ENCODE measurements around the gene GTF3C1. TPM values are rescaled to one million over a fixed set of nuclear protein-coding genes. Genes with fewer than 3 reads are reported as not detected.

The GTF3C1 gene
- total RNA-seq, 2 donors from 2014 or later = 39.8 to 47.7 TPM

DNA sequence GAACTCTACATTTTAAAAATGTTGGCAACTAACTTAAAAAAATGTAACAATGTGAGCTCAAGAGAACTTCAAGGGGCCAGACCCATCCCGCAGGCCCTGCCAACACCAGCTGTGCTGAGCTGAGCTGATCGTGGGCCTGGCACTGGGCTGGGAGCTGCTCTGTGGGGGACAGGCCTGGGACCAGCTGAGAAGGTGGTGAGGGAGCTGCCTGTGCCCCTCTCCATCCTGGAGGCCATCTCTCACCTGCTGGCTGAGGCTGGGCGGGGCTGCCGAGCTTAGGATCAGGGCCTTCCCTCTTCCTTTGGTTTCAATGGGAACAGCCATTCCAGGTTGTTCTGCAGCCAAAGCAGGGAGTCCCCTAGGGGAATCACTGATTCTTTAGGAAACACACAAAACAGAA lies 89.5 kb downstream of the GTF3C1 start:
- intact Hi-C loops (cut with DNase I) = loop anchor here in 1 of 2 donors (5.0 kb wide), 1 partner anchor 1963 kb away; no protein-coding TSS in a partner anchor
- peak; percentile 77 for DNase-seq (ENCODE audit: low spot score)

DNA sequence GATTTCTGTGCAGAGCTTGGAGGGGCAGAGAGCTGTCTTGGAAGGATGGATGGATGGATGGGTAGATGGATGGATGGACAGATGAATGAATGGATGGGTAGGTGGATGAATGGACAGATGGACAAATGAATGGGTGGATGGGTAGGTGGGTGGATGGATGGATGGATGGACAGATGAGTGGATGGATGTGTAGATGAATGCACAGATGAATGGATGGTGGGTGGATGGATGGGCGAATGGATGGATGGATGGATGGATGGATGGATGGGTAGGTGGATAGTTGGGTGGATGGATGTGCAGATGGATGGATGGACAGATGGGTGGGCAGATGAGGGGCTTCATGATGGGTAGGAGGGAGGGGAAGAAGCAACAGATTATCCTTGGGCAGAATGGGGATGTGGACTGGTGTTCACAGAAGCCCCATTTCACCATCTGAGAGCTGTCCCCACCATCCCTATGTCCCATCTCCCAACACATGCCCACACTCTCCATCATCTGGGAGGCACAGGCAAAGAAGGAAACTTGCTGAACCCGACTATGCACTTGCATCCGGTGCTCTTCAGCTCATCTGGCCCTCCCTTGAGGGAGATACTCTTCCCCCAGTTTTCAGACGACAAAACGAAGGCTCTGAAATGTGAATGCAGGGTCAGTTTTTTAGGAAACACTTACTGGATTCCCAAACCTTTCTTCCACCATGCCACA lies 90.6 kb downstream of the GTF3C1 start:
- DNase-seq (ENCODE audit: low spot score) = peak; percentile 10
- intact Hi-C loops (cut with DNase I) = loop anchor here (10.0 kb wide), 4 partner anchors 224 to 304 kb away; no protein-coding TSS in a partner anchor

DNA sequence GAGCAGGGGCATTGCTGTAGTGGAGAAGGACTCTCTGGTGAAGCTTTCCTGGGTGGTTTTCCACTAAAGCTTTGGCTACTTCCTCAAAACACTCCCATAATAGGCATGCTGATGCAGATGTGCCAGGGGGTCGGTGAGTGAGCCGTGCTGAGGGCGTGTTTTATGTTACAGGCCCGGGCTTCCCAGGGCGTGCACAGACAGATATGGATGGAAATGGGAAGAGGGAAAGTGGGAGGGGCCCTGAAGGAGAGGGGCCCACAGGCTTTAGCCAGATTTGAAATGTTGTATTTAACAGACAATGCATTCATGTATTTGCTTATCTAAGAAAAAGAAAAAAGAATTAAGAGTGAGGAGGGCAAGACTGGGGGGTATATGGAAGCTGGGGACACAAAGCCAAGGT lies 91.5 kb downstream of the GTF3C1 start:
- DNase-seq (ENCODE audit: low spot score) = peak; percentile 47
- intact Hi-C loops (cut with DNase I) = loop anchor here (10.0 kb wide), 4 partner anchors 223 to 303 kb away; no protein-coding TSS in a partner anchor

DNA sequence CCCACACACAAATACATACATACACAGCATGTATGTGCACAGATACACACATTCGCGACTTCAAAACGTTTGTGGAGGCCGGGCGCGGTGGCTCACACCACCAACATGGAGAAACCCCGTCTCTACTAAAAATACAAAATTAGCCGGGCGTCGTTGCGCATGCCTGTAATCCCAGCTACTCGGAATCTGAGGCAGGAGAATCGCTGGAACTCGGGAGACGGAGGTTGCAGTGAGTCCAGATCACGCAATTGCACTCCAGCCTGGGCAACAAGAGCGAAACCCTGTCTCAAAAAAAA lies 92.2 kb downstream of the GTF3C1 start:
- peak; percentile 45 for DNase-seq (ENCODE audit: low spot score)
- intact Hi-C loops (cut with DNase I) = loop anchor here (2.0 to 10.0 kb wide), 5 partner anchors 75 to 303 kb away; no protein-coding TSS in a partner anchor

DNA sequence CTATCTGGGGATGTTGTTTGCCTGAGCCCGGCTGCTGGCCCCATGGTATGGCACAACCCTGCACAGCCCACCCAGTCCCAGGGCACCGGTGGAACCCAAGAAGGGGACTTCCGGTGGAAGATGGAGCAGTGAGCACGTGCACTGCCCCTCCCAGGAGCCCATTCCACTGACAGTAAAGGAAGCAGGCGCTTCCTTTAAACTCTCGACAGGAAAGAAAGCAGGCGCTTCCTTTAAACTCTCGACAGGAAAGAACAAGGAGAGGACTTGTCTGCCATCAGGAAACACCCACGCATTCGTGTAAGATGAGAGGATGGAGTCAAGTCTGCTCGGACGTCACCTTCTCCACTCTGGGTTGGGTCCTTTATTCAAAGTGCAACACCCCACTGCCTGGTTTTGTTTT lies 94.0 kb downstream of the GTF3C1 start:
- intact Hi-C loops (cut with DNase I) = loop anchor here (2.0 to 10.0 kb wide), 5 partner anchors 73 to 301 kb away; no protein-coding TSS in a partner anchor
- DNase-seq (ENCODE audit: low spot score) = peak; percentile 78

DNA sequence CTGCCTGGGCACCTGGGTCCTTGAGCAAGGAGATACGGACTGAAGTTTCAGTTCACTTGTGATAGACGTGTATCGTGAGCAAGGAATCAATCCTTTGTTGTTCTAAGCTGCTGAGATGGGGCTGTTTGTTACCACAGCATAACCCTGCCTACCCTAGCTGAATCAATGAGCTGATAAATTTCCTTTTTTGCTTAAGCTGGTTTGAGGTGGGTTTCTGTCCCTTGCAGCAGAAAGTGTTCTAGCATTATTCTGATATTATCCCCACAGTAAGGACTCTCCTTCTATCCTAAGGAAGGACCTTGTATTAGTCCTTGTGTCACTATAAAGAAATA lies 96.3 kb downstream of the GTF3C1 start:
- no peak for DNase-seq (ENCODE audit: low spot score)
- intact Hi-C loops (cut with DNase I) = loop anchor here (10.0 kb wide), 4 partner anchors 219 to 299 kb away; no protein-coding TSS in a partner anchor

DNA sequence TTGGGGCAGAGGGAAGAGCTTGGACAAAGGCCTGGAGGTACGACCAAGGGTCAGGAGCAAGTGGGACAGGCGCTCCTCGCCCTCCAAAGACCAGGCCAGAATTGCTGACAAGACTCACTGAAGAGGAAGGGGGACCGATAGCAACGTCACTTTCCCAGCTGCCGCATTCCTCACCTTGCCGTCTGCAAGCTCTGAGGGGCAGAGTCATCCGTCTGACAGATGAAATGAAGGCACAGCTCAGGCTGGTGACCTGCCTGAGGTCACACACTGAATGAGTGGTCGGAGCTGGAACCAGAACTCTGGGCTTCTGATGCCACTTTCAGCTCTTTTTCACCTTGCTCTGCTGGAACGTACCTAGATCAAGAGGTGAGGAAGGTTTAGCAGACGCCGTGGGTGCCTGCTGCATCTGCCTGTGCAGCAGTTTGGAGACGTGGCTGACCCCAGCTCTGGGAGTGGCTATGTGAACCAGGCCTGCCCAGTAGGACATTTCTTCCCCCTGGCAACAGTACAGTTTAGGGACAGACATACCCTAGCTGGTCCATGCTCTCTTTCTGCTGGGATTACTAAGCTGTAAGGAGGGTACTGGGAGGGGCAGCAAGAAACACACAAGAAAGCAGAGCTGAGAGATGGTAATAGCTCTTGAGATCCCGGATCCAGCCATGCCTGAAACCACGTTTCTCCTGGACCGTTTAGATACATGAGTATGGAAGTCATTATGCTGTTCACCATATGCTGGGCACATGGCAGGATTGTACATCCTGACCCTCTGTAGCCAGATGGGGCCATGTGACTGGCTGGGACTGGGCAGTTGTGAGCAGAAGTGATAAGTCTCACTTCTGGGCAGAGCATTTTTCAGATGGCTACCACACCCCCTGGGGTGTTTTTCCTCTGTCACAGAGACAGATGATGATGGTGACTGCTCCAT lies 96.9 kb downstream of the GTF3C1 start:
- DNase-seq (ENCODE audit: low spot score) = no peak
- intact Hi-C loops (cut with DNase I) = loop anchor here (10.0 kb wide), 4 partner anchors 218 to 298 kb away; no protein-coding TSS in a partner anchor

DNA sequence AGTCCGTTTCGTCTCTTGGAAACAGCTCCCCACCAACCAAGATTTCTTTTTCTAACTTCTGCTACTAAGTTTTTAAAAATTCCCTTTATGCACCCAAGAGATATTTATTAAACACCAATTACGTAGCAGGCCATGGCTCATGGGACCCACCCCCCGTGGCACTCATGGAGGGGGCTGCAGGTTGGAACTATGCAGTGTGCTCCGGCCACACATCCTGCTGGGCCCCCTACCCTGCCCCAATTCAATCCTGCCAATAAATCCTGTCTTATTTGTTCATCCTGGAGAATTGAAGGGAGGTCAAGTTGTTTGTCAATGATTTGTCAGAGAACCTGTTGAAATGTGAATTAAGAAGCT lies 99.5 kb downstream of the GTF3C1 start:
- intact Hi-C loops (cut with DNase I) = loop anchor here (10.0 kb wide), 4 partner anchors 215 to 295 kb away; no protein-coding TSS in a partner anchor
- DNase-seq (ENCODE audit: low spot score) = no peak

DNA sequence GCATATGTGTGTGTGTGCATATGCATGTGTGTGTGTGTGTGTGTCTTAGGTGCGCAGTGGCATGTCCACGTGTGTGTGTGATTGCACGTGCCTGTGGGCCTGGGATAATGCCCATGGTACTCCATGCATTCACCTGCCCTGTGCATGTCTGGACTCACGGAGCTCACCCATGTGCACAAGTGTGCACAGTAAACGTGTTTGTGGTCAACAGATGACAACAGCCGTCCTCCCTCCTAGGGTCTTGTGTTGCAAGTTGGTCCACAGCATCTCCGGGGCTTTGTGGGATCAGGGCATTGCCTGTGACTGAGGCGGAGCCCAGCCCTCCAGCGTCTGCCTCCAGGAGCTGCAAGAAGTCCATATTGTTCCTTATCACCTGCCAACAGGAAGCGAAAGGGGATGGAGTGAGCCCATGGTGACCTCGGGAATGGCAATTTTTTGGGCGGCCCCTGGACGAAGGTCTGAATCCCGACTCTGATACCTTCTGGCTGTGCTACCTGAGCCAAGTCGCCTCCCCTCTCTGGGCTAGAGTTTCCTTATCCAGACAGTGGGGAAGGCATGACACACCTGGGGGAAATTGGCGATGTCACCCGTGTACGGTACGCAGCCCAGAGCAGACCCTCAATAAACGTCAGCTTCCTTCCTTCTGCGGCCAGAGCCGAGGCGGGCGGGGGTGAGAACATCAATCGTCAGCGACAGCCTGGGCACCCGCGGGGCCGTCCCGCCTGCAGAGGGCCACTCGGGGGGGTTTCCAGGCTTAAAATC lies 100.1 kb downstream of the GTF3C1 start:
- intact Hi-C loops (cut with DNase I) = loop anchor here (10.0 kb wide), 4 partner anchors 215 to 295 kb away; no protein-coding TSS in a partner anchor
- DNase-seq (ENCODE audit: low spot score) = no peak

DNA sequence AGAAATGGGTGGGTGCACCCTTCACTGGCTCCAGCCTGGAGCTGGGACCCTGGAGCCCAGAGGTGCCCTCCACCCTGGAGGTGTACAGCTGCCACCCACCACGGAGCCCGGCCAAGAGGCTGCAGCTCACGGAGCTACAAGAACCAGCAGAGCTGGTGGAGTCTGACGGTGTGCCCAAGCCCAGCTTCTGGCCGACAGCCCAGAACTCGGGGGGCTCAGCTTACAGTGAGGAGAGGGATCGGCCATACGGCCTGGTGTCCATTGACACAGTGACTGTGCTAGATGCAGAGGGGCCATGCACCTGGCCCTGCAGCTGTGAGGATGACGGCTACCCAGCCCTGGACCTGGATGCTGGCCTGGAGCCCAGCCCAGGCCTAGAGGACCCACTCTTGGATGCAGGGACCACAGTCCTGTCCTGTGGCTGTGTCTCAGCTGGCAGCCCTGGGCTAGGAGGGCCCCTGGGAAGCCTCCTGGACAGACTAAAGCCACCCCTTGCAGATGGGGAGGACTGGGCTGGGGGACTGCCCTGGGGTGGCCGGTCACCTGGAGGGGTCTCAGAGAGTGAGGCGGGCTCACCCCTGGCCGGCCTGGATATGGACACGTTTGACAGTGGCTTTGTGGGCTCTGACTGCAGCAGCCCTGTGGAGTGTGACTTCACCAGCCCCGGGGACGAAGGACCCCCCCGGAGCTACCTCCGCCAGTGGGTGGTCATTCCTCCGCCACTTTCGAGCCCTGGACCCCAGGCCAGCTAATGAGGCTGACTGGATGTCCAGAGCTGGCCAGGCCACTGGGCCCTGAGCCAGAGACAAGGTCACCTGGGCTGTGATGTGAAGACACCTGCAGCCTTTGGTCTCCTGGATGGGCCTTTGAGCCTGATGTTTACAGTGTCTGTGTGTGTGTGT lies 100.9 kb downstream of the GTF3C1 start:
- intact Hi-C loops (cut with DNase I) = no loop called here
- no peak for DNase-seq (ENCODE audit: low spot score)

DNA sequence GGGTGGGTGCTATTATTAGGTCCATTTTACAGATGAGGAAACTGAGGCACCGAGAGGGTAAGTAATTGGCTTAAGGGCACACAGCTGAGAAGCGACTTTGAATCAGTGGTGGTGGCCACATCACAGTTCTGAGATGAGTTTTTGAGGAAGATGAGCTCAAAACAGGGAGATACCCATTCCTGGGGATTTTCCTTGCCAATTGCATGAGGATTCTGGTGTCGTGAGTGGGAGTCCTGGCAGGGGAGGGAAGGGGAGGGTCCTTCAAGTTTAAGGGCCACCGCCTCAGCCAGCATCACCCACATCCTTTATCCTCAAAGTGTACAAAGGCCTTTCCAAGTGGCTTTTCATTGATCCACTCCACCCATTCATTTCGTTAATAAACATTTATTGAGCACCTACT lies 102.4 kb downstream of the GTF3C1 start:
- intact Hi-C loops (cut with DNase I) = no loop called here
- peak; percentile 16 for DNase-seq (ENCODE audit: low spot score)

DNA sequence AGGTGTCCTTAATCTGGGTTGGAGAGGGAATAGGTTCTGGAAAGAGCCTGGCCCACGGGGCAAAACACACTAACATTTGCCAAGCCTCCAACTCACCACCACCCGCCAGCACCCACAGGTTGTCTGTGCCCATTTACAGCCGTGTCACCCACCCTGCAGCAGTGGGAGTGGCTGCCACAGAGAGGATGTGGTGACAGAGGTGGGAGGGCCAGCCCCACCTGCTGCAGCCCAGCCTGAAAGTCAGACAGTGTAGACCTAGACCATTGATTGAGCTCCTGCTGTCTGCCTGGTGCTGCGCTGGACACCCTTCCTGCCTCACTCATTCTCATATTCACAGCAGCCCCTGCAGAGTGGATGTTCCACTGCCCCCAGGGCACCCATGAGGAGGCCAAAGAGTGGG lies 103.0 kb downstream of the GTF3C1 start:
- DNase-seq (ENCODE audit: low spot score) = peak; percentile 70
- intact Hi-C loops (cut with DNase I) = no loop called here

DNA sequence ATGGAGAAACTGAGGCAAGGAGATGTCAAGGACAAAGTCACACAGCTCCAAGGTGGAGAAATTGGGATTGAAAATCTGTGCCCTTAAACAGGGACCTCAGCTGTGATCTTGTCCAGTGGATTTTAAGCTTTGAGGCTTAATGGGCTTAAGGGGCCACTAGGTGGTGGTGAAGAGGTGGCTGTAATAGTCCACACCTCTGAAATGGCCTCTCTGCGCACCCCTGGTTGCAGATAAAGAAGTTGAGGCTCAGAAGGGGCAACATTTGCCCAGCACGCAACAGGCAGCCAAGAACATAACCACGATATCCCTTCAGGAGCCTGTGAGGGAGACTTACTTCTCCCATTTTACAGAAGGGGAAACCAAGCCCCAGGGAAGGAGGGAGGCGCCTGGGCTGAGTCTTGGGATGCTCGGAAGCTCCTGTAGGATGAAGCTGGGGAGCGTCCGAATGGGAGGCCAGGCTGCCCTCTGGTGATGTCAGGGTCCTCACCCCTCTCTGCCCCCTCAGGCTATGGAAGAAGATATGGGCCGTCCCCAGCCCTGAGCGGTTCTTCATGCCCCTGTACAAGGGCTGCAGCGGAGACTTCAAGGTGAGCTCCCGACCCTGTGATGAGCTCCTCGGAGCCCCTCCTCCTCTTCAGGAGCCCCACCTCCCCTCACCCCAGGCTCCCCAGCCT lies 104.1 kb downstream of the GTF3C1 start:
- intact Hi-C loops (cut with DNase I) = no loop called here
- peak; percentile 52 for DNase-seq (ENCODE audit: low spot score)

DNA sequence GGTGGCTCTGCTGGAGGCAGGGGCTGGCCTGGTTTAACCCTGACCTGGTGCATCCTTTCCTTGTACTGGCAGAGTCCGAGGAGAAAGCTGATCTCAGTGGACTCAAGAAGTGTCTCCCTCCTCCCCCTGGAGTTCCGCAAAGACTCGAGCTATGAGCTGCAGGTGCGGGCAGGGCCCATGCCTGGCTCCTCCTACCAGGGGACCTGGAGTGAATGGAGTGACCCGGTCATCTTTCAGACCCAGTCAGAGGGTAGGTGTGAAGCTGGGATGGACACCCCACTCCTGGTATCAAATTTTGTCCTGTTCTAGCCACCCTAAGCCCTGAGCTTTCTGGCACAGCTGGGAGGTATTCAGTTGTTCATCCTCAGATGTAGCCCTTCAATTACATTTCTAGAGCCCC lies 105.2 kb downstream of the GTF3C1 start:
- intact Hi-C loops (cut with DNase I) = no loop called here
- DNase-seq (ENCODE audit: low spot score) = peak; percentile 40

DNA sequence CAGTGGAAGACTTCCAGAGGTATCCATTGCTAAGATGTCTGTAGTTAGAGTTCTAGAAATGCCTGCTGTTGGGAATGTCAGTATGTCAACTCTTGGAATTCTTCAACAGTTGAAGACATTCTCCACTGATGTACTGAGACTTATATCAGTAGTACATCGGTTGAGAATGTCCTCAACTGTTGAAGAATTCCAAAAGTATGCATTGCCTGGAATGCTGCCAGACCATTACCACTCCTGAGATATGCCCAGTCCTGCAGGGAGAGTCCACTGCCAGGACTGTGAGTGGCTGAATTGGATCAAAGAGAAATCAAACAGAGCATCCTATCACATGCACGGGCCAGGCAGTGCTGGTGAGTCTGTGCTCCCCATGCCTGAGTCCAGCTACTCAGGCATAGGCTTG lies 105.7 kb downstream of the GTF3C1 start:
- intact Hi-C loops (cut with DNase I) = no loop called here
- no peak for DNase-seq (ENCODE audit: low spot score)

DNA sequence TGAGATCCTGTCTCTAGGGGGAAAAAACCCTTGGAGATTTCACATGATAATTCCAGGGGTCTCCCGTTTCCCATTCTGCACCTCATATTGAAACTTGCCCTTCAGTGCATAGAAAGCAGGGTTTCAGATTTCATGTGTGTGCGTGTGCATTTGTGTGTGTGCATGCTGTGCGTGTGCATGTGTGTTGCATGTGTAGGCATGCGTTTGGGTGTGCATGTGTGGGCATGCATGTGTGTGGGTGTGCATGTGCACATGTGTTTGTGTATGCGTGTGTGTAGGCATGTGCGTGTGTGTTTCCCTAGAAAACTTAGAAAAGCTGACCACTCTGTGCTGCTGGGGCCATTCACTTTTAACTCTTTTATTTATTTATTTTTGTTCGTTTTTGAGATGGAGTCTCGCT lies 107.7 kb downstream of the GTF3C1 start:
- DNase-seq (ENCODE audit: low spot score) = peak; percentile 45
- intact Hi-C loops (cut with DNase I) = no loop called here

DNA sequence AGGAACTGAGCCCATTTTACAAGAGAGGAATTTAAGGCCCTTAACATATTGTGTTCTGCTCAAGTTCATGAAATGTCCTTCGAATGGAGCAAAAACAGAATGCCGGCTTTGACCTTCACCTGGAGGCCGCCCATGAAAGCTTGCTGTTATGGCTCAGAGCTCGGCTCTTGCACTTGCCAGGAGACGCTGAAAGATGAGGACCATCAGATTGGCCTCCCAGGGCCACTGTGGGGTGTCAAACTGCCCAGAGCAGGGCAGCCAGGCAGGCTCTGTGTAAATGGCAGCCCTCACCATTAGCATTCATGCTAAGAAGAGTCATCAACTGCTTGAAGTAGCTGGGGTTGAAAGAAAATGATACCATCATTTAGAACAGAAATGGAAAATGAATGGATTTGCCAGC lies 108.4 kb downstream of the GTF3C1 start:
- DNase-seq (ENCODE audit: low spot score) = peak; percentile 18
- intact Hi-C loops (cut with DNase I) = no loop called here

Data from posterior vena cava (tissue), 2 donors.